Astrocyte of the cerebellum (primary cell): ENCODE results near the gene PEX11G.
"Not testable (repeated sequence)": the region's sequence is repeated elsewhere in the genome, so short reads cannot be mapped to it uniquely, and the experiment has no call there.

Experiments used
- DNase-seq: peaks from one replicate; pipeline ENCODE4 v3.0.0-alpha.2; 2011; ENCODE audit warnings: low read depth
- H3K4me3 ChIP-seq: 2 replicates; pipeline ENCODE4 v1.5.1; 2011; ENCODE audit warnings: mild to moderate bottlenecking, low read depth, low read length, moderate library complexity
- in situ Hi-C: cut with HindIII; loops from 2 replicates; pipeline ENCODE4 v1.10.0; 2017; ENCODE audit warnings: low sequenced_read_pairs
- TF ChIP-seq, protein P1 (sequence below): IDR thresholded peaks from 2 replicates; pipeline ENCODE4 v1.5.1; 2012; ENCODE audit warnings: low read length, low read depth, moderate library complexity, mild to moderate bottlenecking; ENCODE audit errors: missing control alignments

The PEX11G gene

DNA sequence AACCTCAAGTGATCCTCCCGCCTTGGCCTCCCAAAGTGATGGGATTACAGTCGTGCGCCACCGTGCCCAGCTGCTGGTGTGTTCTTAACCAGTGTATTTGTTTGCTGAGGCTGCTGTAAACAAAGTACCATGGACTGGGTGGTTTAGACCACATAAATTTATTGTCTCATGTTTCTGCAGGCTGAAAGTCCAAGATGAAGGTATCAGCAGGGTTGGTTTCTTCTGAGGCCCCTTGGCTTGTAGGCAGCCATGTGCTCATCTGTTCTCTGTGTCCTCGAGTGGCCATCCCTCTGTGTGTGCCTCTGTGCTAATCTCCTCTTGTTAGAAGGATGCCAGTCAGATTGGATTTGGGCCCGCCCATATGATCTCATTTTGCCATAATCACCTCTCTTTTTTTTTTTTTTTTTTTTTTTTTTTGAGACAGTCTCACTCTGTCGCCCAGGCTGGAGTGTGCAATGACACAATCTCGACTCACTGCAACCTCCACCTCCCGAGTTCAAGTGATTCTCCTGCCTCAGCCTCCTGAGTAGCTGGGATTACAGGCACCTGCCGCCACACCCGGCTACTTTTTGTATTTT is 31.8 kb downstream of the PEX11G start:
- in situ Hi-C loops = no loop called here
- TF ChIP-seq, protein P1, sequence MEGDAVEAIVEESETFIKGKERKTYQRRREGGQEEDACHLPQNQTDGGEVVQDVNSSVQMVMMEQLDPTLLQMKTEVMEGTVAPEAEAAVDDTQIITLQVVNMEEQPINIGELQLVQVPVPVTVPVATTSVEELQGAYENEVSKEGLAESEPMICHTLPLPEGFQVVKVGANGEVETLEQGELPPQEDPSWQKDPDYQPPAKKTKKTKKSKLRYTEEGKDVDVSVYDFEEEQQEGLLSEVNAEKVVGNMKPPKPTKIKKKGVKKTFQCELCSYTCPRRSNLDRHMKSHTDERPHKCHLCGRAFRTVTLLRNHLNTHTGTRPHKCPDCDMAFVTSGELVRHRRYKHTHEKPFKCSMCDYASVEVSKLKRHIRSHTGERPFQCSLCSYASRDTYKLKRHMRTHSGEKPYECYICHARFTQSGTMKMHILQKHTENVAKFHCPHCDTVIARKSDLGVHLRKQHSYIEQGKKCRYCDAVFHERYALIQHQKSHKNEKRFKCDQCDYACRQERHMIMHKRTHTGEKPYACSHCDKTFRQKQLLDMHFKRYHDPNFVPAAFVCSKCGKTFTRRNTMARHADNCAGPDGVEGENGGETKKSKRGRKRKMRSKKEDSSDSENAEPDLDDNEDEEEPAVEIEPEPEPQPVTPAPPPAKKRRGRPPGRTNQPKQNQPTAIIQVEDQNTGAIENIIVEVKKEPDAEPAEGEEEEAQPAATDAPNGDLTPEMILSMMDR = no peak
- DNase-seq = no peak
- no peak overlapping the region for H3K4me3 ChIP-seq

GRCh38 chr19:7455600-7456296 is 33.1 kb downstream of the PEX11G start:
- no peak for DNase-seq
- in situ Hi-C loops = no loop called here
- TF ChIP-seq, protein P1 = no peak
- H3K4me3 ChIP-seq = no peak overlapping the region

DNA sequence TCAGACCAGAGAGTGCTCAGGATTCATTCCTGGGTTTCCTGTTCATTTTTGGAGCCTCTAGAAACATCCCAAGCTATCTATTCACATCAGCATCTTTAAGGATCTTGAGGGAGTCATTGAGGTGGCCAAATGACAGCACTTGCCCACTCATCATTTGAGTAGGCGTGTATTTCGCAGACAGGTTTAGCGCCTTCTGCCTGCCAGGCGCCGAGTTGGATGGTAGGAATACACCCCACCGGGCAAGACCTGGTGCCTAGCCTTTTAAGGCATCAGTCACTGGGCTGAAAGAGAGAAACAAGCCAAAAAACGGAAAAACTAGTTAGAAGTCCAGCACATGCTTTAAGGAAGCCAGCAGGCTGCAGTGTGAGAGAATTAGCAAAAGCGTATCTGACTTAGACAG is 33.8 kb downstream of the PEX11G start:
- no peak for DNase-seq
- TF ChIP-seq, protein P1 = no peak
- H3K4me3 ChIP-seq = no peak overlapping the region
- in situ Hi-C loops = no loop called here

- DNase-seq = peak; percentile 37
- H3K4me3 ChIP-seq = no peak overlapping the region
- TF ChIP-seq, protein P1 = no peak
- in situ Hi-C loops = no loop called here
Measured at GRCh38 chr19:7450243-7451223, 38.3 kb downstream of the PEX11G start.

- DNase-seq, in situ Hi-C loops, H3K4me3 ChIP-seq: not testable (repeated sequence)
Measured at GRCh38 chr19:7449391-7450070, 39.3 kb downstream of the PEX11G start.

DNA sequence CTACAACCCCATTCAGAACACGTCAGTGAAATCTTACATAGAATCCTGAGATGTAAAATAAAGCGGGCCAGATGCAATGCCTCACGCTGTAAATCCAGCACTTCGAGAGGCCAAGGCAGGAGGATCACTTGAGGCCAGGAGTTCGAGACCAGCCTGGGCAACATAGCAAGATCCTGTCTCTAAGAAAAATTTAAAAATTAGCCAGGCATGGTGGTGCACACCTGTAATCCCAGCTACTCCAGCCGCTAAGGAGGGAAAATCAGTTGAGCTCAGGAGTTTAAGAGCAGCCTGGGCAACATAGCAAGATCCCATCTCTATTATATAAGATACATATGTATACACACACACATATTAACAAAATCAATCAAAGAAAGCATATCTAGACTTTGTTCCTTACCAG is 41.2 kb downstream of the PEX11G start:
- no peak overlapping the region for H3K4me3 ChIP-seq
- in situ Hi-C loops = no loop called here
- no peak for DNase-seq
- TF ChIP-seq, protein P1 = no peak
